ENCODE data around the gene STAT3.
A peak's percentile ranks its signal among the peaks of the same experiment; 100 is the strongest.

STAT3 gene

DNA sequence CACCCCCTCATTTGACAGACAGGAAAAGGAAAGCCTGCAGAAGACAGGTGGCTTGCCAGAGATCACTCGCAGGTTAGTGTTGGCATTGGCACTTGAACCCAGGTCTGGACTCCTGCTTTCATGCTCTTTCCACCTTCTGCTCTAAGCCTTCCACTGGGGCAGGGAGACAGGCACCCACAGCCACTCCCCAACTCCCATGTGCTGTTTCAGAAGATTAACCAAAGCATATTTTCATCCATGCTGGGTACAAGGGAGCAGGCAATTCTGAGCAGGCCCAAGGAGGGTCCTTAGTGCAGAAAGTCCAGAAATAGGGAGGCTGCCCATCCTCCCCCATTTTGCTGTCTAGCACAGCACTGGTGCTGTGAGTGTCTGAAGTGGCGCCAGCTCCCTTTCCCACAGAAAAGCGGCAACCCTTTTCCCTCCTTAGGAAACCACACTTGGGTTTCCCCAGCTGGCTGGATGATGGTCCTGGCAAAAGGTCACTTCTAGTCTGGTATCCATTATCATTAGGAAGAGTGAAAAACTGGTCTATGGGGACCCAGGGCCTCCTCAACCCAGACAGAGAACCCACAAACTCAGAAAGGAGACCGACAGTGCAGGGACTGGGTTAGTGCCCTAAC, 36.9 kb upstream of the STAT3 start:
- no peak for DNase-seq (ENCODE audit: low spot score)
- CTCF ChIA-PET: interaction anchor here (0.7 kb wide), 1 partner anchor 33 kb away, joined by 4 read pairs; no protein-coding TSS in a partner anchor
- POLR2A ChIA-PET (ENCODE audit: low non-redundant PET): no interaction called here
- TF ChIP-seq, protein P1, sequence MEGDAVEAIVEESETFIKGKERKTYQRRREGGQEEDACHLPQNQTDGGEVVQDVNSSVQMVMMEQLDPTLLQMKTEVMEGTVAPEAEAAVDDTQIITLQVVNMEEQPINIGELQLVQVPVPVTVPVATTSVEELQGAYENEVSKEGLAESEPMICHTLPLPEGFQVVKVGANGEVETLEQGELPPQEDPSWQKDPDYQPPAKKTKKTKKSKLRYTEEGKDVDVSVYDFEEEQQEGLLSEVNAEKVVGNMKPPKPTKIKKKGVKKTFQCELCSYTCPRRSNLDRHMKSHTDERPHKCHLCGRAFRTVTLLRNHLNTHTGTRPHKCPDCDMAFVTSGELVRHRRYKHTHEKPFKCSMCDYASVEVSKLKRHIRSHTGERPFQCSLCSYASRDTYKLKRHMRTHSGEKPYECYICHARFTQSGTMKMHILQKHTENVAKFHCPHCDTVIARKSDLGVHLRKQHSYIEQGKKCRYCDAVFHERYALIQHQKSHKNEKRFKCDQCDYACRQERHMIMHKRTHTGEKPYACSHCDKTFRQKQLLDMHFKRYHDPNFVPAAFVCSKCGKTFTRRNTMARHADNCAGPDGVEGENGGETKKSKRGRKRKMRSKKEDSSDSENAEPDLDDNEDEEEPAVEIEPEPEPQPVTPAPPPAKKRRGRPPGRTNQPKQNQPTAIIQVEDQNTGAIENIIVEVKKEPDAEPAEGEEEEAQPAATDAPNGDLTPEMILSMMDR (conservative IDR thresholded peaks at IDR 0.05; ENCODE audit: low read depth): no peak
- H3K27ac ChIP-seq: peak overlapping the region; percentile 98

DNA sequence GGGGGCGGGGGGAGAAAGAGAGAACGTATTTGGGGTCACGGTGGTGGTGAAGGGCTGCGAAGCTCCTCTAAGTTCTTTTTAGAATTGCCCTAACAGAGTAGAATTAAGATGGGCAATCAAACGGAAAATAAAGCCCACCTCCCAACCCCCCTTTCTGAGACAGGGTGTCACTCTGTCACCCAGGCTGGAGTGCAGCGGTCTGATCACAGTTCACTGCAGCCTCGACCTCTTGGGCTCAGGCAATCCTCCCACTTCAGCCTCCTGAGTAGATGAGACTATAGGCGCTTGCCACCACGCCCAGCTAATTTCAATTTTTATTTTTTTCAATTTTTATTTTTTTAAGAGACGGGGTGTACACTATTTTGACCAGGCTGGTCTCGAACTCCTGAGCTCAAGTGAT, 35.5 kb upstream of the STAT3 start:
- DNase-seq (ENCODE audit: low spot score): no peak
- POLR2A ChIA-PET (ENCODE audit: low non-redundant PET): interaction anchor here (0.5 to 1.7 kb wide), 7 partner anchors 11 to 110 kb away, joined by 3 to 11 read pairs (median 6); partner anchors contain the start of gene STAT3
- TF ChIP-seq, protein P1 (conservative IDR thresholded peaks at IDR 0.05; ENCODE audit: low read depth): no peak
- CTCF ChIA-PET: interaction anchor here (0.5 to 0.7 kb wide), 3 partner anchors 112 to 1514 kb away, joined by 3 read pairs; partner anchors contain the start of gene NAGLU
- peak overlapping the region; percentile 98 for H3K27ac ChIP-seq

DNA sequence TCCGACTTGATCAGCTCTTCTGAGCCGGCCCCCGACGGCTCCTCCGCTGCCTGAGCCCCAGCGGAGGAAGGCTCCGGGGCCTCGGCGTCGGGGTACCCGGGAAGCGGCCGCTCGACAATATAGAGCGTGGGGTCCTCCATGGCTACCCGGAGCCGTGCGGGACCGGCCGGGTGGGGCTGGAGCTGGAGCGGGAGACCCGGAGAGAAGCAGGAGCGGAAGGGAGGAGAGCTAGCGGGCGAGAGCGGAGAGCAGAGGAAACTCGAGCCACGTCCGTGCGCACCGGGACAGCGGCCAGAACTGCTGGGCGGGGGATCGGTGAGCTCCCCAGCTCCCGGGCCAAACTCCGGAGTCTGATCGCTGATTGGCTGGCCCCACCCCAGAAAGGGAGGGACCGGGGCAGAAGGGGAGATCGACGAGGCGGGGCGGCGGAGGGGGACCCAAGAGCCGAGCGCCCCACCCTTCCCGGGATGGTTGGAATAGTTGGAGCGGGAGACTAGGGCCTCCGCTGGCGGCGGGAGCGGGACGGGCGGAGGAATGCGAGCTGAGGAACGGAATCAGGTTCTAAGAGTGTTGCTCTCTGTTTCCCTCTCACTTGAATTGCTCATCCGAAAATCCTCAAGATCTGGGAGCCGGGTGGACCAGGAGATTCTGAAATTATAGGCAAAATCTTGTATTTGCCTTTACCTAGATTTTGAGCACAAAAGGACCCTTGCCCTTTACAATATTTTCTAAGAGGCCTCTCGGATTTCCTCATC, 34.9 kb upstream of the STAT3 start, which contains the start of gene CAVIN1:
TSS of gene CAVIN1 (minus strand) at position 299 of the 755 bp plus-strand sequence. CDS start at position 140, 159 bp downstream.
- H3K27ac ChIP-seq: peak within 1 kb of the TSS; percentile 98
- ChIA-PET CTCF (interaction anchor here (0.5 to 1.5 kb wide), 6 partner anchors 17 to 1514 kb away, joined by 3 to 9 read pairs (median 4); partner anchors contain the start of gene NAGLU), POLR2A (ENCODE audit: low non-redundant PET) (interaction anchor here (0.5 to 1.7 kb wide), 7 partner anchors 10 to 109 kb away, joined by 3 to 11 read pairs (median 6); partner anchors contain the start of gene STAT3)
- TF ChIP-seq, protein P1 (conservative IDR thresholded peaks at IDR 0.05; ENCODE audit: low read depth): no peak
- DNase-seq (ENCODE audit: low spot score): peak; percentile 99

DNA sequence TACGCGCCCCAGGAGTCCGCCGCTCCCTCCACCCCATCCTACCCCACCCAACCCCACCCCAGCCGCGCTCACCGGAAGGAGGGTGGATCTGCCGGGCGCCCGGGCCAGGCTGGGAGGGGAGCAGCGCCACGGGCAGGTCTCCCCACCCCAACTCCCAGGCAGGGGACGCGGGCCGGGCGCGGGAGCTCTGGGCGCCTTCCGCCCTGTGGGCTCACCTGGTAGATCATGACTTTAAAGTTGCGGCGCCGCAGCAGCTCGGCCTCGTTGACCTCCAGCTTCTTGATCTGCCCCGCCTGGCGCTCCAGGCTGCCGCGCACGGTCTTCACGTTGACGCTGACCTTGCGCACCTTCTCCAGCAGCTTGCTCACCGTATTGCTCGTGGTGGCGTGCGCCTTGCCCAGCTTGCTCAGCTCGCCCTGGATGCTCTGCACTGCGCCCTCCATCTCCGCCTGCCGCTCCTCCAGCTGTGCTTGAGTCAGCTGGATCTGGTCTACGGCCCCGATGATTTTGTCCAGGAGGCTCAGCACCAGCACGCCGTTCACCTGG, 34.2 kb upstream of the STAT3 start:
- CTCF ChIA-PET: interaction anchor here (0.7 to 1.5 kb wide), 3 partner anchors 16 to 105 kb away, joined by 4 to 9 read pairs (median 6); no protein-coding TSS in a partner anchor
- peak overlapping the region; percentile 98 for H3K27ac ChIP-seq
- peak; percentile 33 for DNase-seq (ENCODE audit: low spot score)
- POLR2A ChIA-PET (ENCODE audit: low non-redundant PET): interaction anchor here (0.6 to 1.7 kb wide), 5 partner anchors 9 to 96 kb away, joined by 3 to 11 read pairs (median 4); partner anchors contain the start of gene STAT3
- TF ChIP-seq, protein P1 (conservative IDR thresholded peaks at IDR 0.05; ENCODE audit: low read depth): no peak

DNA sequence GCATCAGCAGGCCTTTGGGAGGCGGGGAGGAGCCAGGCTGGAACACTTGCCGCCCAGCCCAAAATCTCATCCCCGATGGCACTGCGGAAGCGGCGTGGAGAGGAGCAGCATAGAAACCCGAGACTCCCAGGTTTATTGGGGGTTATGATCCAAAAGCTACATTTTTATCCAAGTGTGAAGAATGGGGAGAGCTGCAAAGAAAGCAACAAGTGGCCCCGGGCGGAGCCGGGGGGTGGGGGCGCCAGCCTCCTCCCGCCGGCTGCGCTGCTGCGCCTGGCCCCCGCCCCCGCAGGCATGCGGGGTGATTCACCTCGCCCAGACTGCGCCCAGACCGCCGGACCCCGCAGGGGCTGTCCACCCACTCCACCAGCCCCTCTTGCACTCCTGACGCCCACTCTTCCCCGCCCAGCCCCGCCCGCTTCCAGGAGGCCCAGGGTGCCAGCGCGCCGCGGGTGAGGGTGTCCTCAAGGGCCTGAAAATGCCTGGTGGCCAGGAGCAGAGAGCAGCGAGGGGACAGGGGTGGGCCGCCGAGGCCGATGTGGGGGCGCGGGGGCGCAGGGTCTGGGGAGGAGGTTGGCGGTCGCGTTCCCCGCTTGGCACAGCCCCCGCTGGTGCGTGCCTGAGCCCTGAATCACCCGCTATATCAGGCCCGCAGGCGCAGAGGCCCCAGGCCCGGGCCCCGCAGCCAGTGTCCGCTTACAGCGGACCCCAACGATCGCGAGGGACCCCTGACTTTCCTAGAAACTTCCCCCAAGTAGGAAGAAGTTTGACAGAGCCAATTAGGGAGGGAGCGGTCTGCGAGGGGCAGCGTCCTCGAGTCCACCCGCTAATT, 33.5 kb upstream of the STAT3 start:
- DNase-seq (ENCODE audit: low spot score): peak; percentile 75
- TF ChIP-seq, protein P1 (conservative IDR thresholded peaks at IDR 0.05; ENCODE audit: low read depth): no peak
- H3K27ac ChIP-seq: peak overlapping the region; percentile 98
- POLR2A ChIA-PET (ENCODE audit: low non-redundant PET): interaction anchor here (0.6 to 1.7 kb wide), 4 partner anchors 12 to 79 kb away, joined by 3 to 11 read pairs (median 6); partner anchors contain the start of gene STAT3
- CTCF ChIA-PET: interaction anchor here (1.2 to 1.5 kb wide), 3 partner anchors 16 to 105 kb away, joined by 4 to 9 read pairs (median 6); no protein-coding TSS in a partner anchor

All from RWPE1 (cell line).